ENCODE results near the gene CALM1.
A peak's percentile ranks its signal among the peaks of the same experiment; 100 is the strongest.

Gene CALM1

DNA sequence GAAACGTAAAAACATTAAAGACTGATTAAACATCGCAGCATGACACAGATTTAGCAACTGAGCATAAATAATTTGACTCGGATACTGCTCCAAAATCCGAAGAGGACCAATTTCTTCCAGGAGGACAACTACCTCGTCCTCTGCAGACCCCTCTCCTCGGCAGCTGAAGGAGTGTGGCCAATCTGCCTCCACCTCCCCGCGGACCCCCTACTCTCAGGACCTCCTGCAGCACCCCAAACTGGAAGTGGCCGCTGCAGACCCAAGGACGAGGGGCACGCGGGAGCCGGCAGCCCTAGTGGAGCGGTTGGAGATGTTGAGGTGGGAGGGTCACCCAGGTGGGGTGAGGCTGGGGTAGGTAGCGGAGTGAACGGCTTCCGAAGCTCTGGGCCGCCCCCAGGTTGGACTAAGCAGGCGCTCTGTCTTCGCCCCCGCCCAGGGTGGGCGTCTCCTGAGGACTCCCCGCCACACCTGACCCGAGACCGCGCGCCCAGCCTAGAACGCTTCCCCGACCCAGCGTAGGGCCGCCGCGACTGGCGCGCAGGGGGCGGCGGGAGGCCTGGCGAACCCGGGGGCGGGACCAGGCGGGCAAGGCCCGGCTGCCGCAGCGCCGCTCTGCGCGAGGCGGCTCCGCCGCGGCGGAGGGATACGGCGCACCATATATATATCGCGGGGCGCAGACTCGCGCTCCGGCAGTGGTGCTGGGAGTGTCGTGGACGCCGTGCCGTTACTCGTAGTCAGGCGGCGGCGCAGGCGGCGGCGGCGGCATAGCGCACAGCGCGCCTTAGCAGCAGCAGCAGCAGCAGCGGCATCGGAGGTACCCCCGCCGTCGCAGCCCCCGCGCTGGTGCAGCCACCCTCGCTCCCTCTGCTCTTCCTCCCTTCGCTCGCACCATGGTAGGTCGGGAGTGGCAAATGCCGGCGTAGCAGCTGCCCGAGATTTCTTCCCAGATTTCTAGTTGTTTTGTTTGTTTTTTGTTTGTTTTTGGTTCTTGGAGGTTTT is at the start of gene CALM1:
CALM1 (plus strand) TSS at position 689 of the 999 bp plus-strand sequence; CDS start at position 891, 202 bp downstream.
- H3K9ac ChIP-seq (ENCODE audit: low read depth in 1 of 2, low read length in 2 of 2), result peak within 1 kb of the TSS; percentile 96 to 98
- peak within 1 kb of the TSS; percentile 84 for H3K27ac ChIP-seq (ENCODE audit: low read depth, low read length)
- H3K4me3 ChIP-seq (ENCODE audit: low read depth in 1 of 2, low read length in 2 of 2), result peak within 1 kb of the TSS; percentile 86 to 95
- no peaks in the 10 kb centered on the region for H3K27me3 ChIP-seq (ENCODE audit: control insufficient read depth in 1 of 2, insufficient read depth in 2 of 2, low read length in 2 of 2)
- H3K9me3 ChIP-seq (ENCODE audit: control insufficient read depth in 1 of 2, low read length in 2 of 2), result no peaks in the 10 kb centered on the region
- H3K4me1 ChIP-seq (ENCODE audit: control insufficient read depth in 1 of 2, insufficient read depth in 2 of 2, low read length in 2 of 2), result peaks cover 23 to 35% of the 10 kb centered on the region in 2 donors
- peaks cover 18 to 19% of the 10 kb centered on the region in 2 donors for H3K36me3 ChIP-seq (ENCODE audit: control insufficient read depth in 1 of 2, insufficient read depth in 2 of 2, low read length in 2 of 2)

DNA sequence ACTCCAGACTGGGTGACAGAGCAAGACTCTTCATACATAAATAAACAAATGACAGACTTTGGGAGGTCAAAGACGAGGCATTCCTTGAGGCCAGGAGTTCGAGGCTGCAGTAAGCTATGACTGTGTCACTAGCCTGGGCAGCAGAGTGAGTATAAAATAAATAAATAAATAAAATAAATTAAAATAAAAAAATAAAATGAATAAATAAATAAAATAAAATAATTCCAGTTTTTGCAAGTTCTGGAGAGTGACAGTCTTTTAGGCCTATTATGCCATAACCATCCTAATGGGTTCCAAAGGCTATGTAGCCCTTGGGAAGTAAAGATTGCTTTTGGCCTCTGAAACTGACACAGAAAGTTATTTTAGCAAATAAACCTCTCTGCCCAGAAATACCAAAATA is 48.6 kb upstream of the CALM1 start:
- peaks cover 4% of the 10 kb centered on the region in 2 donors for H3K4me1 ChIP-seq (ENCODE audit: control insufficient read depth in 1 of 2, insufficient read depth in 2 of 2, low read length in 2 of 2)
- H3K36me3 ChIP-seq (ENCODE audit: control insufficient read depth in 1 of 2, insufficient read depth in 2 of 2, low read length in 2 of 2), result no peaks in the 10 kb centered on the region
- H3K27ac ChIP-seq (ENCODE audit: low read depth, low read length), result no peak overlapping the region
- H3K9ac ChIP-seq (ENCODE audit: low read depth in 1 of 2, low read length in 2 of 2), result no peak overlapping the region
- no peaks in the 10 kb centered on the region for H3K27me3 ChIP-seq (ENCODE audit: control insufficient read depth in 1 of 2, insufficient read depth in 2 of 2, low read length in 2 of 2)
- H3K4me3 ChIP-seq (ENCODE audit: low read depth in 1 of 2, low read length in 2 of 2), result no peak overlapping the region
- no peaks in the 10 kb centered on the region for H3K9me3 ChIP-seq (ENCODE audit: control insufficient read depth in 1 of 2, low read length in 2 of 2)

DNA sequence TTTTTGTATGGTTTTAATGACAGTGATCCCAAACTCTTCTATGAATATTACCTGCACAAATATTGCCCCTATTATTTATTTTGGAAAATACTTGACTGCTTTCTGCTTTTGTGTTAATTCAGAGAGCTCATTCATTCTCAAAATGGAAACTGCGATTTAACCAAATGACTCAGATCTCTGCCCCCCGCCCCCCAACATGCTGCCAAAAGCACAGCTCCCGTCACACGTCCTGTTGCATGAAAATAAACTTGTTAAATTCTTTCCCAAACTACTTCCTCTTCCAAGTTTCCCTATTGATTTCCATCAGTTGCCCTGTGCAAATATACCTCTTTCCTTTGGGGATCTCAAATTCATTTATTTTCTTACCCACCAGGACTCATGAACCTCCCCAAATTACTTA is 47.1 kb upstream of the CALM1 start:
- no peaks in the 10 kb centered on the region for H3K36me3 ChIP-seq (ENCODE audit: control insufficient read depth in 1 of 2, insufficient read depth in 2 of 2, low read length in 2 of 2)

DNA sequence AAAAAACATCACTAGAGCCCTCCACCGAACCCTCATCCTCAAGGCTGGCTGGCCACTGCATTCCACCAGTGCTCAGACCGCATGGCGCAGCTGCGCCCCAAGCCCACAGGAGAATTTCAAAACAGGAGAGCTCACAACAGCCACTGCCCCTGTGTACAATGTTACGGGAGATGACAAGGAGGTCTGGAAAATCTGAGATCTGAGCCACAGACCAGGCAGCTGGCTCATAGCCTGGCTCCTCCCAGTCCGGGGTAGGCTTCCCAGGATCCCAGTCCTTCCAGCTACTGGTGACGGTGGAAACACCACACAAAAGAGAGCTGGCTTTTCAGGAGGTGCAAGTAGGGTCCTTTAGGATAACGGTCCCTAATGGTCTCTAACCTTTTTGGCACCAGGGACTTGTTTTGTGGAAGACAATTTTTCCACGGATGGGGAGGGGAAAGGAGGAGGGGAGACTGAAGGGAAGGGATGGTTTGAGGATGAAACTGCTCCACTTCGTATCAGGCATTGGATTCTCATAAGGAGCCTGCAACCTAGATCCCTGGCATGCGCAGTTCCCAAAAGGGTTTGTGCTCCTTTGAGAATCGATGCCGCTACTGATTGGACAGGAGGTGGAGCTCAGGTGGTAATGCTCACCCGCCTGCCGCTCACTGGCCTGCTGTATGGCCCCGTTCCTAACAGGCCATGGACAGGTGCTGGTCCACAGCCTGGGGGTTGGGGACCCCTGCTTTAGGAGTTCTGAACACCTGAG is 42.1 kb upstream of the CALM1 start:
- Histone ChIP-seq H3K9ac (ENCODE audit: low read depth in 1 of 2, low read length in 2 of 2) (no peak overlapping the region), H3K27me3 (ENCODE audit: control insufficient read depth in 1 of 2, insufficient read depth in 2 of 2, low read length in 2 of 2) (no peaks in the 10 kb centered on the region), H3K27ac (ENCODE audit: low read depth, low read length) (no peak overlapping the region), H3K4me3 (ENCODE audit: low read depth in 1 of 2, low read length in 2 of 2) (no peak overlapping the region), H3K4me1 (ENCODE audit: control insufficient read depth in 1 of 2, insufficient read depth in 2 of 2, low read length in 2 of 2) (peaks cover 4 to 7% of the 10 kb centered on the region in 2 donors), H3K9me3 (ENCODE audit: control insufficient read depth in 1 of 2, low read length in 2 of 2) (no peaks in the 10 kb centered on the region), H3K36me3 (ENCODE audit: control insufficient read depth in 1 of 2, insufficient read depth in 2 of 2, low read length in 2 of 2) (no peaks in the 10 kb centered on the region)

More for the DNA sequence above, 47.1 kb upstream of the CALM1 start:
- peaks cover 4% of the 10 kb centered on the region in 2 donors for H3K4me1 ChIP-seq (ENCODE audit: control insufficient read depth in 1 of 2, insufficient read depth in 2 of 2, low read length in 2 of 2)
- H3K9ac ChIP-seq (ENCODE audit: low read depth in 1 of 2, low read length in 2 of 2), result no peak overlapping the region
- no peaks in the 10 kb centered on the region for H3K27me3 ChIP-seq (ENCODE audit: control insufficient read depth in 1 of 2, insufficient read depth in 2 of 2, low read length in 2 of 2)
- no peak overlapping the region for H3K27ac ChIP-seq (ENCODE audit: low read depth, low read length)
- H3K9me3 ChIP-seq (ENCODE audit: control insufficient read depth in 1 of 2, low read length in 2 of 2), result no peaks in the 10 kb centered on the region
- H3K4me3 ChIP-seq (ENCODE audit: low read depth in 1 of 2, low read length in 2 of 2), result no peak overlapping the region

DNA sequence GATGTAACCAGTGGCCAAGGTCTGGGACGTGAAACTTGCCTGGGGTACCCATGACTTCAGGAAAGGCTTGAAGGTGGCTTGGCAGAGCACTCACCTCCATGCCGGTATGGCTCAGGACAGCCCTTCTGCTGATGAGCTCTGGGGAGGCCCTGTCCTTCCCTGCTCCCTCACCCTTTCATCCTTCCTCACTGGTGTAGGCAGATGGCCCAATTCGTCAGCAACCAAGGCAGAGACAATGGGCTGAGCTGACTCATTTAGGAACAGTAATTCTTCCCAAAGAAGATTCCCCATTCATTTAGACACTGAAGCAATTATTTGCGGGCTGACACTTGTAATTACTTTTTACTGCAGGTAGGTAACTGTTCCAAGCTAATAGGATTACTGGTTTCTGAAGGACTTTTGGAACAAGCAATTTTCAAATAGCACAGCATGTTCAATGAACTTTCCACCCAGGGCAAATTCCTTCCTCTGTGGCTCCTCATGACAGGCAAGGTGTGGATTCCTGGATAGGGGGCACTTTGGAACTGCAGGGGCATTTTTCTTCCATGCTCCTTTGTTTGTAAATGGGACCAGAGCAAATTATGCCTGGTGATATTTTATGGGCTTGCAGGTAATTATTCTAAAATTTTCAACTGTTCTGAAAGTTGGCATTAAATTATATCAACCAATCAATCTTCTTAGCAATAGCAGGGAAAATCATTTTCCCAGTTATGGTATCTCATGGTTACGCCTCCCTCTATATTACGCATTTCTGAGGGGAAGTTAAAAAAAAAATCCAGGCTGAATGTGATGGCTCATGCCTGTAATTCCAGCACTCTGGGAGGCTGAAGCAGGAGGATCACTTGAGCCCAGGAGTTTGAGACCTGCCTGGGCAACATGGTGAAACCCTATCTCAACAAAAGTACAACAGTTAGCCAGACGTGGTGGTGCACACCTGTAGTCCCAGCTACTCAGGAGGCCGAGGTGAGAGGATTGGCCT is 41.0 kb upstream of the CALM1 start:
- Histone ChIP-seq H3K4me1 (ENCODE audit: control insufficient read depth in 1 of 2, insufficient read depth in 2 of 2, low read length in 2 of 2) (peaks cover 4 to 7% of the 10 kb centered on the region in 2 donors), H3K9me3 (ENCODE audit: control insufficient read depth in 1 of 2, low read length in 2 of 2) (no peaks in the 10 kb centered on the region), H3K27ac (ENCODE audit: low read depth, low read length) (peak overlapping the region; percentile 25), H3K36me3 (ENCODE audit: control insufficient read depth in 1 of 2, insufficient read depth in 2 of 2, low read length in 2 of 2) (no peaks in the 10 kb centered on the region), H3K9ac (ENCODE audit: low read depth in 1 of 2, low read length in 2 of 2) (no peak overlapping the region), H3K27me3 (ENCODE audit: control insufficient read depth in 1 of 2, insufficient read depth in 2 of 2, low read length in 2 of 2) (no peaks in the 10 kb centered on the region), H3K4me3 (ENCODE audit: low read depth in 1 of 2, low read length in 2 of 2) (no peak overlapping the region)

DNA sequence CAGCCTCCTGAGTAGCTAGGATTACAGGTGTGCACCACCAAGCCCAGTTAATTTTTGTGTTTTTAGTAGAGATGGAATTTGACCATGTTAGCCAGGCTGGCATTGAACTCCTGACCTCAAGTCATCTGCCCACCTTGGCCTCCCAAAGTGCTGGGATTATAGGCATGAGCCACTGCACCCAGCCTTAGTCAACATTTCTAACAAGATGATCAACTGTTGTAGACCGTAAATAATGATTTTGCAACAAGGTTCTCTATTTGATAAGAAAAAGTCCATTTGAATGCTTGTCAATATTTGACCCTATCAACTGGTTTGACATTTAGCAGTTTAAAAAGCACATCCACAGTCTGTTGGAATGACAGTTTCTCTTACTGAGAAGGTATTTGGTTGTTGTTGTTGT is 39.9 kb upstream of the CALM1 start:
- Histone ChIP-seq H3K27me3 (ENCODE audit: control insufficient read depth in 1 of 2, insufficient read depth in 2 of 2, low read length in 2 of 2) (no peaks in the 10 kb centered on the region), H3K4me1 (ENCODE audit: control insufficient read depth in 1 of 2, insufficient read depth in 2 of 2, low read length in 2 of 2) (peaks cover 4 to 7% of the 10 kb centered on the region in 2 donors), H3K9me3 (ENCODE audit: control insufficient read depth in 1 of 2, low read length in 2 of 2) (no peaks in the 10 kb centered on the region), H3K4me3 (ENCODE audit: low read depth in 1 of 2, low read length in 2 of 2) (no peak overlapping the region), H3K27ac (ENCODE audit: low read depth, low read length) (no peak overlapping the region), H3K9ac (ENCODE audit: low read depth in 1 of 2, low read length in 2 of 2) (no peak overlapping the region), H3K36me3 (ENCODE audit: control insufficient read depth in 1 of 2, insufficient read depth in 2 of 2, low read length in 2 of 2) (no peaks in the 10 kb centered on the region)

DNA sequence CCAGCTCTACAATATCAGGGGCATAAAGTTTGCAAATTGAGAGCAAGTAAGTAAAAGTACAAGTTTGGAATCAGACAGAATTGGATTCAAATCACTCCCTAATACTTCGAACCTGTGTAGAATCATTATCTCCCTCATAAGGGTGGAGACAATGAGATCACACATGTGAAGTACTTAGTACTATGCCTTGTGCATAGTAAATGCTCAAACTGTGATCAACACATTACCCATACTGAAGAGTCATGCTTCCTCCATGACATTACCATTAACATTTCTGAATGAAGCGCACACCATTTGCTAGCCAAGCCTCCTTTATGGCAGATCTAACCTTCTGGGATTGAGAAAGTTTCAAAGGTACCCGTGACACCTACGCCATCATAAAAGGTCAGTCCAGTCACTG is 38.5 kb upstream of the CALM1 start:
- Histone ChIP-seq H3K9ac (ENCODE audit: low read depth in 1 of 2, low read length in 2 of 2) (no peak overlapping the region), H3K9me3 (ENCODE audit: control insufficient read depth in 1 of 2, low read length in 2 of 2) (no peaks in the 10 kb centered on the region), H3K36me3 (ENCODE audit: control insufficient read depth in 1 of 2, insufficient read depth in 2 of 2, low read length in 2 of 2) (no peaks in the 10 kb centered on the region), H3K27me3 (ENCODE audit: control insufficient read depth in 1 of 2, insufficient read depth in 2 of 2, low read length in 2 of 2) (no peaks in the 10 kb centered on the region), H3K4me3 (ENCODE audit: low read depth in 1 of 2, low read length in 2 of 2) (no peak overlapping the region), H3K27ac (ENCODE audit: low read depth, low read length) (no peak overlapping the region), H3K4me1 (ENCODE audit: control insufficient read depth in 1 of 2, insufficient read depth in 2 of 2, low read length in 2 of 2) (peaks cover 4 to 12% of the 10 kb centered on the region in 2 donors)

DNA sequence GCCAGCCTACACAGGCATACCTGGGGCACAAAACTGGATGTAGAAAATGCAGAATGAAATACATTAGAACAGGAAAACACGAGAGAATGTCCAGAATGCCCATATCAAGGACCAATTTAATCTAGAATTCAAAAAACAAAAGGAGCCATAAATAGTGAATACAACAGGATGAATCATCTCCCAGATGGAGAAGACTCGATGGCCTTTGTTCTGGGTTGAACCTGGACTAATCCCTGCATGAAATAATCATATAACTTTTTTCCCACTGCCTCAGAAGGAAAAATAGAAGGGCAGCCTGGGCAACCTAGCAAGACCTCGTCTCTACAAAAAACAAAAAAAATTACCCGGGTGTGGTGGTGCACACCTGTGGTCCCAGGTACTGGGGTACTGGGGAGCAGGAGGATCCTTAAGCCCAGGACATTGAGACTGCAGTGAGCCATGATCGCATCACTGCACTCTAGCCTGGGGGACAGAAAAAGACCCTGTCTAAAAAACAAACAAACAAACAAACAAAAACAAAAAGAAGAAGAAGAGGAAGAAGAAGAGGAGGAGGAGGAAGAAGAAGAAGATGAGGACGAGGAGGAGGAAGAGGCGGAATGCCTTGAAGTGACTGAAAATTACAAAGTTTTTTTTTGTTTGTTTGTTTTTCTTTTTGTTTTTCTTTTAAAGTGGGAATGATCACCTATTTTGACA is 34.8 kb upstream of the CALM1 start:
- Histone ChIP-seq H3K9me3 (ENCODE audit: control insufficient read depth in 1 of 2, low read length in 2 of 2) (no peaks in the 10 kb centered on the region), H3K36me3 (ENCODE audit: control insufficient read depth in 1 of 2, insufficient read depth in 2 of 2, low read length in 2 of 2) (no peaks in the 10 kb centered on the region), H3K4me1 (ENCODE audit: control insufficient read depth in 1 of 2, insufficient read depth in 2 of 2, low read length in 2 of 2) (peaks cover 0 to 5% of the 10 kb centered on the region in 2 donors), H3K27me3 (ENCODE audit: control insufficient read depth in 1 of 2, insufficient read depth in 2 of 2, low read length in 2 of 2) (no peaks in the 10 kb centered on the region), H3K9ac (ENCODE audit: low read depth in 1 of 2, low read length in 2 of 2) (no peak overlapping the region), H3K4me3 (ENCODE audit: low read depth in 1 of 2, low read length in 2 of 2) (no peak overlapping the region), H3K27ac (ENCODE audit: low read depth, low read length) (no peak overlapping the region)

DNA sequence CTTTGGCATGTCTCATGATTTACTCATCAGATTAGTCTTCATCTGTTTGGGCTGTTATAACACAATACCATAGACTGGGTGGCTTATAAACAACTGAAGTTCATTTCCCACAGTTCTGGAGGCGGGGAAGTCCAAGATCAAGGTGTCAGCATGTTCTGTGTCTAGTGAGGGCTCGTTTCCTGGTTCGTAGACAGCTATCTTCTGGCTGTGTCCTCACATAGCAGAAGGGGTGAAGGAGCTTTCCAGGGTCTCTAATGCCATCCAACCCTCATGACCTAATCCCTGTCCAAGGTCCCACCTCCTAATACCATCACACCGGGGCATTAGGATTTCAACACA is 34.3 kb upstream of the CALM1 start:
- no peaks in the 10 kb centered on the region for H3K36me3 ChIP-seq (ENCODE audit: control insufficient read depth in 1 of 2, insufficient read depth in 2 of 2, low read length in 2 of 2)
- H3K9ac ChIP-seq (ENCODE audit: low read depth in 1 of 2, low read length in 2 of 2), result no peak overlapping the region
- peaks cover 0 to 5% of the 10 kb centered on the region in 2 donors for H3K4me1 ChIP-seq (ENCODE audit: control insufficient read depth in 1 of 2, insufficient read depth in 2 of 2, low read length in 2 of 2)
- no peak overlapping the region for H3K27ac ChIP-seq (ENCODE audit: low read depth, low read length)
- no peaks in the 10 kb centered on the region for H3K27me3 ChIP-seq (ENCODE audit: control insufficient read depth in 1 of 2, insufficient read depth in 2 of 2, low read length in 2 of 2)
- H3K9me3 ChIP-seq (ENCODE audit: control insufficient read depth in 1 of 2, low read length in 2 of 2), result no peaks in the 10 kb centered on the region
- no peak overlapping the region for H3K4me3 ChIP-seq (ENCODE audit: low read depth in 1 of 2, low read length in 2 of 2)

Measured in duodenal mucosa (tissue), 2 donors.